MG63 (cell line): ENCODE measurements around the gene TSPAN15. TPM values are rescaled to one million over a fixed set of nuclear protein-coding genes. Genes with fewer than 3 reads are reported as not detected.
"Not testable (repeated sequence)": the region's sequence is repeated elsewhere in the genome, so short reads cannot be mapped to it uniquely, and the experiment has no call there.

Experiments used
- DNase-seq: peaks from one replicate; pipeline ENCODE4 v3.0.0-alpha.2; 2020
- H3K27me3 ChIP-seq: fragments of 250-450 bp; sonication (Bioruptor Pico); 2 replicates; pipeline ENCODE4 v1.5.1; 2020; ENCODE audit warnings: mild to moderate bottlenecking, moderate library complexity
- H3K36me3 ChIP-seq: fragments of 250-450 bp; sonication (Bioruptor Pico); 2 replicates; pipeline ENCODE4 v1.5.1; 2020; ENCODE audit warnings: mild to moderate bottlenecking, moderate library complexity
- H3K4me3 ChIP-seq: fragments of 250-450 bp; sonication (Bioruptor Pico); 2 replicates; pipeline ENCODE4 v1.5.1; 2020; ENCODE audit warnings: mild to moderate bottlenecking, moderate library complexity
- H3K9me3 ChIP-seq: fragments of 250-450 bp; sonication (Bioruptor Pico); 2 replicates; pipeline ENCODE4 v1.5.1; 2020; ENCODE audit warnings: mild to moderate bottlenecking, moderate library complexity
- total RNA-seq: library from RNA; depleted of rRNA; stranded (reverse); fragments of >200 nt; shearing (Covaris generic); gene quantifications from 2 replicates; pipeline ENCODE4 v1.2.3, GENCODE V29; 2014; ENCODE audit warnings: low replicate concordance; rRNA removed

Gene TSPAN15
- total RNA-seq, 1 experiment from 2014 or later = 7.5 TPM

DNA sequence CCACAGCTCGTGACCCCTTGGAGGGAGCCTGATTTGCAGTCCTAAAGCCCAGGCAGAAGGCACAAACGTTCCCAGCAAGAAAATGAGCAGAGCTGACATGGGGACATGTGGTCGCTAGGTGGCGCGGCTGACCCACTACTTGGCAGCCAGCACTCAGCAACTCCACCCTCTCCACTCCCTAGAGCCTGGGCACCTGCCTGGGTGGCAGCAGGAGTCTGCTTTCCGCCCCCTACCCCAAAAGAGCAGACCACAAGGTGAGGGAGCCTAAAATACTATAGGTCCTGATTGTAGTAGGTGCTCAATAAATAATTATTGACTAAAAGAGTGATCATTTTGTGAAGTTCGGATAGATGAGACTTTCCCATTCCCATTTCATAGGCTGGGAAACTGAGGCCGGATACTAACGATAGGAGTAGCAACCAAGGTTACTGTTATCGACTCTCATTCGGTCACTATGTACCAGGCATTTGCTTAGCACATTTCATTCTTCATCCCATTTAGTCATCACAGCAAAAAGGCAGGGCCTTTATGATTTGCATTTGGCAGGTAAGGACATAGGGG lies 64.5 kb downstream of the TSPAN15 start:
- no peak overlapping the region for H3K4me3 ChIP-seq

DNA sequence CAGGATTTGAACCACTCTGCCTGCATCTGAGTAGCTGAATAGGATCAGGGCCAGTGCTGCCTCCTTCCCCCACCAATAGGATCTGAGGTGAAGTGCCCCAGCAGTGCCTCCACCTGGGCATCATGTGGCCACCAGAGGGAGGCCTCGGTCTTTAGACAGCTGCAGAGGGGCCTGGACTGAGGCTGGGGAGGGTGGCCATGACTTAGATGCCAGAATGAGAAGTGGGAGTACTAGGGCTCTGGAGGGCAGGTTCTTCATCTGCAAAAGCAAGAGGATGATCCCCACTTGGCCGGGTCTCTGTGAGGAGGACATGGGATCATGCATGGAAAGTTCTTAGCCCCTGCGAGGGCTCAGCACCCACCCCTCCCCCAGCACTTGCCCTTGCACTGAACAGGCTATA lies 65.1 kb downstream of the TSPAN15 start:
- Histone ChIP-seq H3K9me3 (no peaks in the 10 kb centered on the region), H3K36me3 (no peaks in the 10 kb centered on the region), H3K27me3 (0 out of 2 replicates have a peak, but pooled peaks cover 5% of the 10 kb centered on the region), H3K4me3 (no peak overlapping the region)
- DNase-seq = peak; percentile 31

More for the DNA sequence above, 64.5 kb downstream of the TSPAN15 start:
- peak; percentile 61 for DNase-seq
- Histone ChIP-seq H3K27me3 (0 out of 2 replicates have a peak, but pooled peaks cover 5% of the 10 kb centered on the region), H3K9me3 (no peaks in the 10 kb centered on the region), H3K36me3 (no peaks in the 10 kb centered on the region)

DNA sequence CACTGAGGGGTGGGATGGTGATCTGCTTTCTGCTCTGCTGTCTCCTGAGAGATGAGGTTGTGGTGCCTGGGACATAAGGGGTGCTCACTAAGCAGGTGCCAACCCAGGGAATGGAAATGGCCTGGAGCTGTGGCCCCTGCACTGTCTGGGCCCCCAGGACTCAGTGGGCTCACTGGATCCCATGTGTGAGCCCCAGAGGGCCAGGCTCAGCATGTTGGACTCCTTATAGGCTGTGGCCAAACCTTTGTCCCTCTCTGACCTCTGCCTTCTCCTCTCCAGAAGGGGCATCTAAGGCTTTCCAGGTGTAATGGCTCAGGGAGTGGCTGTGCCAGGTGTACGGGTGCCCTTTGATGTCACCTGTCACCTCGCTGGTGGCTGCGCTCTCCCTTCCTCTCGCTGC lies 65.5 kb downstream of the TSPAN15 start:
- no peaks in the 10 kb centered on the region for H3K36me3 ChIP-seq
- no peaks in the 10 kb centered on the region for H3K9me3 ChIP-seq
- no peak for DNase-seq
- H3K27me3 ChIP-seq = 0 out of 2 replicates have a peak, but pooled peaks cover 5% of the 10 kb centered on the region
- no peak overlapping the region for H3K4me3 ChIP-seq

DNA sequence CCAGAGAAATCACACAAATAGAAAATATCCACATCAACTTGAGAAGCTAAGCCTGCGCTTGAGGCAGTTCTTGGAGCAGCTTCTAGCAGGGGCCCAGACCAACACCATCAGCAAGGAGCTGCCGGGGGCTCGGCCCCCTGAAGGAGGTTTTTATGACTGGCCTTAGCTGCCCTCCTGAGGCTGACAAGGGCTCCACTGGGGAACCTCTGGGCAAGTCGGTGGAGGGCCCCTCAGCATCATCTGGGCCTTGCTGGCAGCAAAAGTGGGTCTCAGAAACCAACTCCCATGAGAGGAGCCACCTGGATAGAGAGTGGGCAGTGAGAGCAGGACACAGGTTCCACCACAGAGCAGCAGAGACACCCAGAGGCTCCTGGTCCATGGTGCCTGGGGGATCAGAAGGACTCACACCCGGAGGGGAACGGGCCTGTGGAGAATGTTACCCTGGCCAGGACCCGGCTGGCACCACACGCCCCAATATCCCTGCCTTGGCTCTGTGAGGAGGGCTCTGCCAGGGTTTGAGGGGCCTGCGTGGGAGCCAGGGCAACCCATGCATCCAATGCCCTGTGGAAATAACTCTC lies 66.1 kb downstream of the TSPAN15 start:
- no peak for DNase-seq
- H3K27me3 ChIP-seq = 0 out of 2 replicates have a peak, but pooled peaks cover 5% of the 10 kb centered on the region
- H3K36me3 ChIP-seq = no peaks in the 10 kb centered on the region
- H3K4me3 ChIP-seq = no peak overlapping the region
- H3K9me3 ChIP-seq = no peaks in the 10 kb centered on the region

DNA sequence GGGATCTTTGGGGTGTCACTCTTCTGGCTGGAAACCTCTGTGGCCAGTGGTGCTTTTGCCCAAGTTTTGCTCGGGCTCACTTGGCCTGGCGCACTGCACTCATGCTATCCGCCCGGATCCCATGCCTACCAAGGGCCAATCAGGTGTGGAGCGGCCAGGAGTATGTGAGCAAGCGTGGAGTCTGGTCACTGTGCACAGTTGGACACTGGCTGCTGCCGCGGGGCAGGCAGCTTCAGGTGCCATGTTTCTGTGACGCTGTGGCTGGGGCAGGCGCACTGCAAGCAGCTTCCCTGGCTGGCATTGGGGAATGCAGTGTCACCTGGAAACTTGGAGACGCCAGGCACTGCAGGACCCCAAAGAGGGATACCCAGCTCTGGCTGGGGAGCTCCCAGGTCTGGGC lies 76.7 kb downstream of the TSPAN15 start:
- no peaks in the 10 kb centered on the region for H3K9me3 ChIP-seq
- H3K4me3 ChIP-seq = no peak overlapping the region
- no peak for DNase-seq
- H3K27me3 ChIP-seq = 0 out of 2 replicates have a peak, but pooled peaks cover 3% of the 10 kb centered on the region
- H3K36me3 ChIP-seq = no peaks in the 10 kb centered on the region

DNA sequence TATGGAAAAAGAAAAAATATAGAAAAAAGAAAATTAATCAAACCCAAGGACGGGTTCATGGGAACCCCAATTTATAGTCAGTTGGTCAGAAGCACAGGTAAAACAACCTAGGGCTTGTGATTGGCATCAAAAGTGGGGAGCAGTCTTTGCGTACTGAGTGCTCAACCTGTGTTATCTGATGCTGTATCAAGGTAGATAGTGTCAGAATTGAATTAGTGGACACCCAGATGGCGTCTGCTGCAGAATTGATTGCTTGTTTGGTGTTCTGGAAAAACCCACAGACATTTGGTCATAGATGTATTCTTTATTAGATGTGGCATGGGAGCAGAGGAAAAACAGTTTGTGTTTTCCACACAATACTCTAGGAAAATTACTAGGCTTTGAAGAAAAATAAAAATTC lies 82.4 kb downstream of the TSPAN15 start:
- DNase-seq = no peak
- Histone ChIP-seq H3K27me3 (peaks cover 10% of the 10 kb centered on the region; the same call in 1 of the 2 replicates), H3K9me3 (no peaks in the 10 kb centered on the region), H3K36me3 (no peaks in the 10 kb centered on the region), H3K4me3 (no peak overlapping the region)

DNA sequence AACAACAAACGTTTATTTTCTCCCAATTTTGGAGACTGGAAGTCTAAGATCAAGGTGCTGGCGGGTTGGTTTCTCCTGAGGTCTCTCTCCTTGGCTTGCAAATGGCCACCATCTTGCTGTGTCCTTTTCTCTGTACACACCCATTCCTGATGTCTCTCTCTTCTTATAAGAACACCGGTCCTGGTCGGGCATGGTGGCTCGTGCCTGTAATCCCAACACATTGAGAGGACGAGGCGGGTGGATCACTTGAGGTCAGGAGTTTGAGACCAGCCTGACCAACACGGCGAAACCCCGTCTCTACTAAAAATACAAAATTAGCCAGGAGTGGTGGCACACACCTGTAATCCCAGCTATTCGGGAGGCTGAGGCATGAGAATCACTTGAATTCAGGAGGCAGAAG lies 85.3 kb downstream of the TSPAN15 start:
- H3K4me3 ChIP-seq, H3K36me3 ChIP-seq, H3K9me3 ChIP-seq, DNase-seq: not testable (repeated sequence)
- peaks cover 10% of the 10 kb centered on the region; the same call in 1 of the 2 replicates for H3K27me3 ChIP-seq

DNA sequence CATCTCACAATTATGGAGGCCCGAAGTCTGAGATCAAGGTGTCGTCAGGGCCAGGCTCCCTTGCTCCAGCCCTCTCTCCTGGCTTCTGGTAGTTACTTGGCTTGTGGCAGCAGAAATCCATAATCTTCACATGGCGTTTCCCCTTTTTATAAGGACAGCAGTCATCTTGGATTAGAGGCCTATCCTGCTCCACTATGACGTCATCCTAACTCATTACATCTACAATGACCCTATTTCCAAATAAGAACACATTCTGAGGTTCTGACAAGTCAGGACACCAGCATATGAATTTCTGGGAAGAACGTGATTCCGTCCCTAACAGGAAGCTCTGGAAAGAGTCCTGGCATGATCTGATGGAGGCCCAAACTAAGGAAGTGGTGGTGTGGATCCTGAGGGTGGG lies 86.2 kb downstream of the TSPAN15 start:
- H3K9me3 ChIP-seq = no peaks in the 10 kb centered on the region
- peaks cover 10% of the 10 kb centered on the region; the same call in 1 of the 2 replicates for H3K27me3 ChIP-seq
- no peak overlapping the region for H3K4me3 ChIP-seq
- H3K36me3 ChIP-seq = no peaks in the 10 kb centered on the region
- no peak for DNase-seq

DNA sequence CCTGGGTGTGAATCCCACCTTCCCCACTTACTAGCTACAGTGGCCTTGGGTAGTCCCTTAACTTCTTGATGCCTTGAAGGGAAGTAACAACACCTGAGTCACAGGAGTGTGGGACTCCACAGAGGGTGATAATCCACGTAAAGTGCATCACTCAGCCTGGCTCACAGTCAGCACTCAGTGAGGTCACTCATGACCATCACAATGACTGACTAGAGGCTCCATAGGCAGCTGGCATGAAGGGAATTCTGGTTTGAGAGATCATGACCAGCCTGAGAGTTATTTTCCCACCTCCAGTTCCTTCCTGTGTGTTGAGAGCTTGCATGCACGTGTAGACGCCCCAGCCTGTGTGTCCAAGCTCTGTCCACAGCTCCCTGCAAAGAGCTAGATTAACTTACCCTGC lies 87.2 kb downstream of the TSPAN15 start:
- H3K27me3 ChIP-seq = peaks cover 5% of the 10 kb centered on the region; the same call in 1 of the 2 replicates
- DNase-seq = no peak
- no peak overlapping the region for H3K4me3 ChIP-seq
- H3K9me3 ChIP-seq = no peaks in the 10 kb centered on the region
- H3K36me3 ChIP-seq = no peaks in the 10 kb centered on the region

DNA sequence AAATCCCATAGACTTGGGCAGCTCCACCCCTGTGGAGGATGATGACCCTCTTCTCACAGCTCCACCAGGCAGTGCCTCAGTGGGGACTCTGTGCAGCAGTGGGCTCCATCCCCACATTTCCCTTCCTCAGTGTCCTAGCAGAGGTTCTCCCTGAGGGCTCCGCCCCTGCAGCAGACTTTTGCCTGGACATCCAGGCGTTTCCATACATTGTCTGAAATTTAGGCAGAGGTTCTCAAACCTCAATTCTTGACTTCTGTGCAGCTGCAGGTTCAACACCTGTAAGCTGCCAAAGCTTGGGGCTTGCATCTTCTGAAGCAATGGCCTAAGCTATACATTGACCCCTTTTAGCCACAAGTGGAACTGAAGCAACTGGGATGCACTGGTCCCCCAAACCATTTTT lies 90.2 kb downstream of the TSPAN15 start:
- DNase-seq = no peak
- H3K36me3 ChIP-seq = no peaks in the 10 kb centered on the region
- no peaks in the 10 kb centered on the region for H3K9me3 ChIP-seq
- H3K4me3 ChIP-seq = no peak overlapping the region
- H3K27me3 ChIP-seq = no peaks in the 10 kb centered on the region

DNA sequence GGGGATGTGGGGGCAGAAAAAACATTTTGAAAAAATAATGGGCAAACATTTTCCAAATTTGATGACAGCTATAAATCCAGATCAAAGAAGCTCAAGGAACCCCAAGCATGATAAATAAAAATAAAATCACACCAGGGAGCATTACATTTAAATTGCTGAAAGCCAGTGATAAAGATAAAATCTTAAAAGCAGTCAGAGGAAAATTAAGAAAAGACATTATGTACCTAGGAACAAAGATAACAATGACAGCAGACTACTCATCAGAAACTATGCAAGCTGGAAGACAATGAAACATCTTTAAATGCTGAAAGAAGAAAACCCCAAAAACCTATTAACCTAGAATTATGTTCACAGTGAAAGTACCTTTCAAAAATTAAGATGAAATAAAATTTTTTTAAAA lies 98.7 kb downstream of the TSPAN15 start:
- peaks cover 11% of the 10 kb centered on the region for H3K9me3 ChIP-seq
- no peak for DNase-seq

DNA sequence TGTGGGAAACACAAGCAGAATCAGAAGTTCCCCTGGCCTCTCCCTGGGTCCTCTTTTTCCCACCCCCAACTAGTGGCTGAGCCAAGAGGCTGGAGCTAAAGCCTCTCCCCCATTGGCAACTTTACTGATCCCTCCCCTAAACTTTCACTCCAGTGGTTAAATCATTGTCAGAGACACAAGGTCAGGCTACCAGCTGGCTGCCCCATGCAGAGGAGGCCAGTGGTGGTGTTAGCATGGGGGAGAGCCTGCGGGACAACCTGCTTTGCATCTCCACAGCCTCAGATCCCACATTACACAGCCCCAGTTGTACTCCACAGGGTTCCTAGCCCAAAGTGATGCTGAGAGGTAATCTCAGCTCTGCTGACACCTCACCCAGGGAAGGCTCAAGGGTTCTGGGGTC lies 101.0 kb downstream of the TSPAN15 start:
- no peaks in the 10 kb centered on the region for H3K36me3 ChIP-seq
- no peak overlapping the region for H3K4me3 ChIP-seq
- H3K27me3 ChIP-seq = no peaks in the 10 kb centered on the region
- no peak for DNase-seq
- H3K9me3 ChIP-seq = peaks cover 11% of the 10 kb centered on the region

More for the DNA sequence above, 98.7 kb downstream of the TSPAN15 start:
- H3K27me3 ChIP-seq = no peaks in the 10 kb centered on the region
- no peaks in the 10 kb centered on the region for H3K36me3 ChIP-seq
- no peak overlapping the region for H3K4me3 ChIP-seq

DNA sequence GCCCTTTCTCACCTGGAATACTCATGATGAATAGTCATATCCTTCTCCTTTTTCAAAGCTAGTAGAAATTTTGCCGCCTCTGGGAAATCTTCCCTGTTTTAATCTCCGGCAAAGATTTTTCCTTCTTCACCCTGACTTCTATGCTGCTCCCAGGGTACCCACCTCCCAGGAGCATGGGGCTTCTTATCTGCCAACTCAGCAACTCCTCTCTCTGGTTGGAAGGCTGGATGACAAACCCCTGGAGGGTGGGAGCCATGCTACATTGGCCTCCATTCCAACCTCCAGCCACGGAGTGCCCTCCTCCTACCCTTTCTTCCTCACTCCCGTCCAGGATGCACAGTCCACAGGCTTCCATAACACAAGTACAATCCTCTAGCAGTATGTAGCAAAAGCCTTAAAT lies 102.1 kb downstream of the TSPAN15 start:
- no peak for DNase-seq
- no peaks in the 10 kb centered on the region for H3K36me3 ChIP-seq
- H3K27me3 ChIP-seq = peaks cover 2% of the 10 kb centered on the region; the same call in 1 of the 2 replicates
- peaks cover 11% of the 10 kb centered on the region for H3K9me3 ChIP-seq
- H3K4me3 ChIP-seq = no peak overlapping the region

DNA sequence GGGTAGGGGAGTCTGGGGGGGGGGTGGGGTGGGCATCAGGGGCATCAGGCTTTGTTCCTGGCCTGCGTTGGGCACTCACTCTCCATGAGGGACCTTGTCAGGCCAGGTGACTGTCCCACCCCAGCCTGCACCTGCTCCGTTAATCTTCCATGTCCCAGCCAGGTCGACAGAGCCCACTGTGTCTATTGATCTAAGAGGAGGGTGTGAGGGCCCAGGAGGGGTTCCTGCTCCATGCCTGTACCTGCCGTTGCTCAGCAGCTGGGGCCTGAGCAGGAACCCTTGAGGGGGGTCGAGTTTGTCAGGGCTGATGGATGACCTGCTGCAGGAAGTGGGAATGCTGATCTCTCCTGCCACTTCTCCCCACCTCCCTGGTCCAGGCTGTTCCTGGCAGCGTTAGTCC lies 103.3 kb downstream of the TSPAN15 start:
- peaks cover 6% of the 10 kb centered on the region for H3K9me3 ChIP-seq
- H3K36me3 ChIP-seq = no peaks in the 10 kb centered on the region
- no peak overlapping the region for H3K4me3 ChIP-seq
- peaks cover 2% of the 10 kb centered on the region; the same call in 1 of the 2 replicates for H3K27me3 ChIP-seq
- DNase-seq = no peak

Other genes starting within 250 kb of the TSPAN15 start
- gene HKDC1, start 231.1 kb upstream of the TSPAN15 start, total RNA-seq = 0.20 TPM in 1 of 2 replicates, not detected in the other
- 72.2 and 83.2 TPM in 2 replicates for gene HK1, start 173.0 kb upstream of the TSPAN15 start, total RNA-seq
- gene TACR2, start 34.5 kb upstream of the TSPAN15 start, total RNA-seq = not detected in 2 replicates
- gene NEUROG3, start 122.0 kb downstream of the TSPAN15 start, total RNA-seq = not detected in 2 replicates
- 4.3 and 6.8 TPM in 2 replicates for gene FAM241B, start 178.8 kb downstream of the TSPAN15 start, total RNA-seq